Endothelial cell of umbilical vein (primary cell): Measurements from ENCODE around the gene KRCC1. TPM values are rescaled to one million over a fixed set of nuclear protein-coding genes. Genes with fewer than 3 reads are reported as not detected.

Experiments
- BruUV-seq: library from RNA; stranded (reverse); fragments of 400-500 nt; replicated peaks from 2 replicates; lab custom pipeline; 2021; lab: Mats Ljungman, UMichigan
- CTCF ChIA-PET: fragments of 300-600, 350-600 bp; sonication (Branson Sonifier 250); formaldehyde crosslinking; loops from one replicate; lab custom pipeline; 2021; ENCODE audit warnings: antibody characterized with exemption, inconsistent platforms; lab: Charles Lee
- POLR2A ChIA-PET: fragments of 300-600, 350-600 bp; sonication (Branson Sonifier 250); formaldehyde crosslinking; loops from one replicate; lab custom pipeline; 2021; ENCODE audit warnings: antibody characterized with exemption, inconsistent platforms; lab: Charles Lee
- DNase-seq: peaks from one replicate; pipeline ENCODE4 v3.0.0-alpha.2; 2011; ENCODE audit warnings: low read depth, low spot score
- FAIRE-seq: peaks from 2 replicates; lab custom pipeline; 2011; peaks lifted over from hg19 to GRCh38; lab: Jason Lieb, UNC
- H2AFZ ChIP-seq: 2 replicates; pipeline ENCODE4 v1.6.0; 2012; ENCODE audit warnings: low read depth, low read length, control low read depth, inconsistent platforms
- H3K27ac ChIP-seq: 2 replicates; pipeline ENCODE4 v1.5.1; 2011; ENCODE audit warnings: low read depth, mild to moderate bottlenecking, control low read depth, low read length, moderate library complexity; ENCODE audit not compliant: insufficient read depth
- H3K27me3 ChIP-seq, 2 experiments: 2 replicates each; pipeline versions ENCODE4 v1.6.0 to v1.6.1; 2011; ENCODE audit warnings: low read length in 2 of 2, mixed read lengths in 1 of 2; ENCODE audit not compliant: control insufficient read depth in 2 of 2, insufficient read depth in 2 of 2
- H3K36me3 ChIP-seq, 2 experiments: 2 replicates in 1 of 2; 3 replicates in 1 of 2; pipeline ENCODE4 v1.5.1; 2011; ENCODE audit warnings: low read length in 2 of 2, mild to moderate bottlenecking in 1 of 2, moderate library complexity in 1 of 2; ENCODE audit not compliant: control insufficient read depth in 2 of 2, insufficient read depth in 2 of 2; ENCODE audit errors: extremely low read depth in 1 of 2
- H3K4me1 ChIP-seq: 3 replicates; pipeline ENCODE4 v1.5.1; 2011; ENCODE audit warnings: mild to moderate bottlenecking, low read length; ENCODE audit not compliant: control insufficient read depth, insufficient read depth; ENCODE audit errors: extremely low read depth
- H3K4me2 ChIP-seq: 2 replicates; pipeline ENCODE4 v1.6.1; 2011; ENCODE audit warnings: low read length, control low read depth, mixed read lengths; ENCODE audit not compliant: insufficient read depth
- H3K4me3 ChIP-seq, 3 experiments: fragments of 200-600 bp in 1 of 3; sonication (generic), shearing (Covaris generic) in 1 of 3; replicated peaks in 1 of 3; 2 replicates each; pipeline ENCODE4 v1.5.1; 2011 to 2016; ENCODE audit warnings: control low read depth in 3 of 3, low read length in 3 of 3, mild to moderate bottlenecking in 2 of 3, inconsistent platforms in 1 of 3, low read depth in 1 of 3, moderate library complexity in 1 of 3; ENCODE audit not compliant: insufficient read depth in 1 of 3
- H3K79me2 ChIP-seq: 2 replicates; pipeline ENCODE4 v1.6.0; 2012; ENCODE audit warnings: low read length, inconsistent platforms; ENCODE audit not compliant: control insufficient read depth, insufficient read depth
- H3K9ac ChIP-seq: replicated peaks from 2 replicates; pipeline ENCODE3; 2011; ENCODE audit warnings: low read length, control low read depth; ENCODE audit not compliant: insufficient read depth; ENCODE audit errors: extremely low read depth
- H3K9me1 ChIP-seq: replicated peaks from 3 replicates; pipeline ENCODE4 v1.6.0; 2011; ENCODE audit warnings: mild to moderate bottlenecking, low read length; ENCODE audit not compliant: control insufficient read depth, insufficient read depth; ENCODE audit errors: extremely low read depth
- H3K9me3 ChIP-seq: replicated peaks from 2 replicates; pipeline ENCODE4 v1.5.1; 2012; ENCODE audit warnings: low read length, inconsistent platforms; ENCODE audit not compliant: control insufficient read depth, insufficient read depth
- H4K20me1 ChIP-seq: replicated peaks from 2 replicates; pipeline ENCODE3; 2011; ENCODE audit warnings: mild to moderate bottlenecking, low read length; ENCODE audit not compliant: control insufficient read depth, insufficient read depth; ENCODE audit errors: extremely low read depth
- CTCF ChIP-seq, 2 donors: IDR thresholded peaks; 1 replicate in 1 of 2; 2 replicates in 1 of 2; pipeline ENCODE4 v1.5.1; 2011; ENCODE audit warnings: low read length in 2 of 2, mild to moderate bottlenecking in 2 of 2, moderate library complexity in 2 of 2, control low read depth in 1 of 2, inconsistent platforms in 1 of 2, low read depth in 1 of 2; ENCODE audit not compliant: insufficient read depth in 1 of 2; ENCODE audit errors: extremely low read depth in 1 of 2
- EZH2 ChIP-seq: IDR thresholded peaks from 2 replicates; pipeline ENCODE4 v1.6.1; 2012; ENCODE audit warnings: borderline replicate concordance, low read depth, mild to moderate bottlenecking, moderate library complexity, low read length, inconsistent platforms; ENCODE audit not compliant: severe bottlenecking
- FOS ChIP-seq: IDR thresholded peaks from 2 replicates; pipeline ENCODE4 v1.6.1; 2011; ENCODE audit warnings: mild to moderate bottlenecking, low read length, moderate library complexity, borderline replicate concordance; ENCODE audit not compliant: insufficient read depth
- GATA2 ChIP-seq: IDR thresholded peaks from 2 replicates; pipeline ENCODE4 v1.7.0; 2011; ENCODE audit warnings: low read depth, mild to moderate bottlenecking, moderate library complexity, mixed read lengths, low read length; ENCODE audit not compliant: insufficient read length, insufficient read depth
- JUN ChIP-seq: IDR thresholded peaks from 2 replicates; pipeline ENCODE4 v1.6.1; 2011; ENCODE audit warnings: borderline replicate concordance, low read depth; ENCODE audit not compliant: insufficient read length, insufficient read depth
- MAX ChIP-seq: IDR thresholded peaks from 2 replicates; pipeline ENCODE4 v1.6.1; 2011; ENCODE audit not compliant: insufficient read depth, insufficient read length
- MYC ChIP-seq: IDR thresholded peaks from one replicate; pipeline ENCODE4 v1.6.1; 2011; ENCODE audit warnings: mild to moderate bottlenecking, low read depth, low read length
- POLR2A ChIP-seq: IDR thresholded peaks from 2 replicates; pipeline ENCODE4 v1.6.1; 2012; ENCODE audit warnings: low read depth, mild to moderate bottlenecking, control low read depth, low read length
- POLR2AphosphoS5 ChIP-seq: IDR thresholded peaks from 2 replicates; pipeline ENCODE4 v1.6.1; 2012; ENCODE audit warnings: low read depth, mild to moderate bottlenecking, control low read depth, low read length, moderate library complexity; ENCODE audit not compliant: insufficient read depth
- dilution Hi-C: fragments of 300-500 bp; cut with MboI; formaldehyde crosslinking; loops from one replicate; pipeline ENCODE4 v1.15.0; 2019; ENCODE audit warnings: low sequenced_read_pairs; ENCODE audit not compliant: extremely low pct_ligation_motif_present
- intact Hi-C: fragments of 100-400 bp; cut with micrococcal nuclease; formaldehyde crosslinking; loops from one replicate; pipeline ENCODE4 v1.10.0; 2022
- polyA plus RNA-seq, 4 experiments: library from polyadenylated mRNA; depleted of rRNA in 3 of 4; stranded (reverse) in 3 of 4; unstranded in 1 of 4; fragments of >200 nt; gene quantifications; 2 replicates each; pipeline versions ENCODE4 v1.2.1 to v1.2.3, GENCODE V29; 2011 to 2012; ENCODE audit warnings: missing spikeins in 1 of 4
- total RNA-seq: library from RNA; stranded (reverse); gene quantifications from 2 replicates; pipeline ENCODE4 v1.2.3, GENCODE V29; 2021

Gene KRCC1
- total and polyA plus RNA-seq, 2 donors (not counting 3 experiments of a cell fraction or from before 2014, with no cell fraction given): 7.4 to 15.0 TPM

GRCh38 chr2:88061295-88061694, 5.7 kb upstream of the KRCC1 start:
- Histone ChIP-seq H3K4me1 (no peaks in the 10 kb centered on the region), H3K9ac (no peak overlapping the region), H3K79me2 (no peaks in the 10 kb centered on the region), H3K27me3 (peaks cover 2 to 12% of the 10 kb centered on the region in 2 experiments), H3K4me2 (no peak overlapping the region), H3K9me3 (no peaks in the 10 kb centered on the region), H3K27ac (no peak overlapping the region), H2AFZ (no peak overlapping the region), H3K9me1 (no peaks in the 10 kb centered on the region), H3K36me3 (no peaks in the 10 kb centered on the region), H3K4me3 (no peak overlapping the region), H4K20me1 (no peaks in the 10 kb centered on the region)
- TF ChIP-seq JUN (no peak), CTCF (IDR thresholded peaks at IDR 0.05; ENCODE audit: extremely low read depth in 1 of 2, insufficient read depth in 1 of 2, low read depth in 1 of 2, low read length in 2 of 2) (no peak)
- ChIA-PET POLR2A (no interaction called here), CTCF (interaction anchor here (0.8 to 4.2 kb wide), 16 partner anchors 10 to 678 kb away, joined by 3 to 215 read pairs (median 6); no protein-coding TSS in a partner anchor)
- DNase-seq (peak; percentile 48), FAIRE-seq (no peak)
- intact Hi-C loops: no loop called here
- dilution Hi-C loops: no loop called here
- no TSS peak for BruUV-seq

GRCh38 chr2:88060907-88061275, 5.3 kb upstream of the KRCC1 start:
- BruUV-seq: no TSS peak
- H3K79me2 ChIP-seq: no peaks in the 10 kb centered on the region
- FAIRE-seq (no peak), DNase-seq (no peak)
- H3K4me3 ChIP-seq: no peak overlapping the region
- CTCF ChIA-PET: interaction anchor here (0.8 to 4.2 kb wide), 31 partner anchors 11 to 678 kb away, joined by 3 to 215 read pairs (median 5); no protein-coding TSS in a partner anchor
- POLR2A ChIA-PET: interaction anchor here (1.2 kb wide), 1 partner anchor 45 kb away, joined by 3 read pairs; the partner anchor contains the start of gene RNU2-63P
- dilution Hi-C loops: no loop called here
- no peaks in the 10 kb centered on the region for H3K9me3 ChIP-seq
- no peaks in the 10 kb centered on the region for H4K20me1 ChIP-seq
- no peak overlapping the region for H3K4me2 ChIP-seq
- H3K27ac ChIP-seq: no peak overlapping the region
- peaks cover 2 to 12% of the 10 kb centered on the region in 2 experiments for H3K27me3 ChIP-seq
- no peaks in the 10 kb centered on the region for H3K36me3 ChIP-seq
- TF ChIP-seq EZH2 (no peak), POLR2A (no peak), MAX (no peak), CTCF (IDR thresholded peaks at IDR 0.05; ENCODE audit: extremely low read depth in 1 of 2, insufficient read depth in 1 of 2, low read depth in 1 of 2, low read length in 2 of 2) (no peak), POLR2AphosphoS5 (no peak), MYC (no peak), FOS (no peak), JUN (no peak), GATA2 (no peak)
- H3K9ac ChIP-seq: no peak overlapping the region
- H3K4me1 ChIP-seq: peaks cover 3% of the 10 kb centered on the region
- H2AFZ ChIP-seq: no peak overlapping the region
- H3K9me1 ChIP-seq: no peaks in the 10 kb centered on the region
- intact Hi-C loops: loop anchor here (1.0 kb wide), 2 partner anchors 99 to 126 kb away; no protein-coding TSS in a partner anchor
